Measurements from ENCODE around the gene EPHB2. TPM values are rescaled to one million over a fixed set of nuclear protein-coding genes. Genes with fewer than 3 reads are reported as not detected.

The EPHB2 gene
- total RNA-seq, 1 donor from 2014 or later: not detected

DNA sequence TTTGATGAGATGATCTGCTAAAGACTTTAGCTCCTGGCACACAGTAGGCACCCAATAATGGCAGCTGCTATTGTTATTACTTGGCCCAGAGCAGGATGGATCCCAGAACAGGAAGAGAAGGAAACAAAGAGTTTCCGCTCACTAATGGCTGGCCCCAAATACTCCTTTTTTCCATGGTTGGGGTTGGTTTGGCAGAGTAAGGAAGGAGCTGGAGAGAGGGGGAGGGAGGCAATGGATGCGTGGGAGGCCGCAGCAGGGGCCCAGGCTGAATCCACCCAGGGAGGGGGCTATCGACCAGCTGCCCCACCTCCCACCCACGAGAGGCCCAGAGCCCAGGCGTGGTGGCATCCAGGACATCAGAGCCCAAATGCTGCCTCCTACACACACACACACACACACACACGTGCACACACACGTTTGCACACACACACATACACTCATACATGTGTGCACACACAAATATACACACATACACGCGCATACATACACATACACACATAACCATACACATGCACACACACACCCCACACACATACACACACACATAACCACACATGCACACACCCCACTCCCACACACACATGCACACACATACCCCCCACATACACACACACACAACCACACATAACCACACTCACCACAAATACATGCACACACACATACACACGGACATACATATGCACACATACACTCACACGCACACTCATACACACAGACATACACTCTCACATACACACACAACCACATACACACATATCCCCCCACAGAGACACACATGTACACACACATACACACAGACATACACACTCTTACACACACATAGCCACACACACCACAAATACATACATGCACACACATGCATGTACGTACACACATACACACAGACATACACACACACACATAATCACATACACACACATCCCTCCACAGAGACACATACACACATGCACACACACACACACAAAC lies 32.4 kb upstream of the EPHB2 start:
- peaks cover 12% of the 10 kb centered on the region for H3K27me3 Mint-ChIP-seq
- intact Hi-C loops (cut with micrococcal nuclease): no loop called here

GRCh38 chr1:22680726-22681125 lies 29.9 kb upstream of the EPHB2 start:
- Mint-ChIP-seq H3K9me3 (no peaks in the 10 kb centered on the region), H3K36me3 (ENCODE audit: low read depth) (no peaks in the 10 kb centered on the region), H3K4me1 (no peaks in the 10 kb centered on the region), H3K27ac (no peak overlapping the region), H3K4me3 (no peak overlapping the region), H3K27me3 (no peaks in the 10 kb centered on the region)
- DNase-seq: no peak
- intact Hi-C loops (cut with micrococcal nuclease): no loop called here

More for the DNA sequence above, 32.4 kb upstream of the EPHB2 start:
- Mint-ChIP-seq H3K36me3 (ENCODE audit: low read depth) (no peaks in the 10 kb centered on the region), H3K4me3 (no peak overlapping the region), H3K9me3 (no peaks in the 10 kb centered on the region), H3K4me1 (no peaks in the 10 kb centered on the region), H3K27ac (no peak overlapping the region)
- no peak for DNase-seq

- Mint-ChIP-seq H3K4me1 (no peaks in the 10 kb centered on the region), H3K27me3 (no peaks in the 10 kb centered on the region), H3K36me3 (ENCODE audit: low read depth) (no peaks in the 10 kb centered on the region), H3K4me3 (no peak overlapping the region), H3K27ac (no peak overlapping the region), H3K9me3 (no peaks in the 10 kb centered on the region)
- intact Hi-C loops (cut with micrococcal nuclease): no loop called here
- DNase-seq: no peak
These were observed 28.9 kb upstream of the EPHB2 start for GRCh38 chr1:22681556-22682276.

DNA sequence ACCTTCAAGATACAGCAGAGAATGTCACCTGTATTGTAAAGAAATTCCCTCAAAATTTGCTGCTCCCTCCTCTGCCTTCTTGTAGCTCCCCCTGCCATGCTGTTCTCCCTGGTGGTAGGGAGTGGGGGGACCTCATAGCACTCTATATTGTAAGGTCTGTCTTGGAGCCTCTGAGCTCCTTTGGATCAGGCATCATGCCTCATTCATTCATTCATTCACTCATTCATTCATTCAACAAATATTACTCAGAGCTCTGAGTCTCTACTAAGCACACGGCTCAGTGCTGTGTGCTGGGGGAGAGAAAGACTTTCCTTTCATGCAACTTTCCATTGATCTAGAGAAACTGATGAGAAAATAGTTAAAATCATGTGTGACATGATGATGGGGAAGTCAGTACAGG lies 27.1 kb upstream of the EPHB2 start:
- H3K9me3 Mint-ChIP-seq: no peaks in the 10 kb centered on the region
- H3K27ac Mint-ChIP-seq: no peak overlapping the region
- no peaks in the 10 kb centered on the region for H3K27me3 Mint-ChIP-seq
- H3K36me3 Mint-ChIP-seq (ENCODE audit: low read depth): no peaks in the 10 kb centered on the region
- H3K4me1 Mint-ChIP-seq: no peaks in the 10 kb centered on the region
- no peak for DNase-seq
- intact Hi-C loops (cut with micrococcal nuclease): no loop called here
- H3K4me3 Mint-ChIP-seq: no peak overlapping the region

- intact Hi-C loops (cut with micrococcal nuclease): no loop called here
- H3K27me3 Mint-ChIP-seq: no peaks in the 10 kb centered on the region
- H3K36me3 Mint-ChIP-seq (ENCODE audit: low read depth): no peaks in the 10 kb centered on the region
- no peak overlapping the region for H3K4me3 Mint-ChIP-seq
- DNase-seq: no peak
- no peaks in the 10 kb centered on the region for H3K9me3 Mint-ChIP-seq
- H3K27ac Mint-ChIP-seq: no peak overlapping the region
- no peaks in the 10 kb centered on the region for H3K4me1 Mint-ChIP-seq
These were observed 25.0 kb upstream of the EPHB2 start for GRCh38 chr1:22685591-22686059.

DNA sequence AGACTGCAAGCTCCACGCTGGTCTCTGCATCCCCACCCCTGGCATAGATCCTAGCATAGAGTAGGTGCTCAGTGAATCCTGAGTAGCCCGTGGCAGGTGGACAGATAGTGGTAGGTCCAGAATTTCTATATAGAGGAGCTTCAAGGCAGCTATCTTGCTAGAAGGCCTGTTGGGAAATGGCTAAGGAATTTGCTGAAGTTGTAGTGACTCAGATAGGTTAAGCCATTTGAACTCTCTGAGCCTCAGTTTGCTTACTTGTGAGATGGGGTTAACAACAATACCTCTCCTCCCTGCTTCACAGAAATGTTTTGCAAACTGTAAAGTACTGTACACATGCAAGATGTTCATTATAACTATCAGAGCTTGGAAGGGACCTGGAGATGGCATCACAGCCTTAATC lies 23.4 kb upstream of the EPHB2 start:
- H3K36me3 Mint-ChIP-seq (ENCODE audit: low read depth): no peaks in the 10 kb centered on the region
- intact Hi-C loops (cut with micrococcal nuclease): no loop called here
- H3K4me1 Mint-ChIP-seq: no peaks in the 10 kb centered on the region
- H3K27ac Mint-ChIP-seq: no peak overlapping the region
- no peak overlapping the region for H3K4me3 Mint-ChIP-seq
- H3K9me3 Mint-ChIP-seq: no peaks in the 10 kb centered on the region
- no peak for DNase-seq
- peaks cover under 1% of the 10 kb centered on the region for H3K27me3 Mint-ChIP-seq

DNA sequence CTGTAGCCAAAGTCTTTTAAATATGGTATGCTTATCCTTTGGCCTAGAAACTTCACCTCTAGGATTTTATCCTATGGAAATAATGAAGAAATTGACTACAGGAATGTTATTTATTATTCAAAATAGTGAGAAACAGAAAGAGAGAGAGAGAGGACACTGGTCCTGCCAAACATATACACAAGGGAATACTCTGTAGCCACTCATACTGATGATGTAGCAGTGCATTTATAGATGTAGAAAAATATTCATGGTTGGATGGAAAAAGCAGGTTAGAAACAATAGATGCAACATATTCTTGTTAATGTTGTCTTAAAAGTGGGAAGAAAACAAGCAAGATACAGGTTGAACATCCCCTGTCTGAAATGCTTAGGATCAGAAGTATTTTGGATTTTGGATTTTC lies 22.2 kb upstream of the EPHB2 start:
- Mint-ChIP-seq H3K36me3 (ENCODE audit: low read depth) (no peaks in the 10 kb centered on the region), H3K4me3 (no peak overlapping the region), H3K4me1 (no peaks in the 10 kb centered on the region), H3K27me3 (peaks cover 4% of the 10 kb centered on the region), H3K9me3 (no peaks in the 10 kb centered on the region), H3K27ac (no peak overlapping the region)
- intact Hi-C loops (cut with micrococcal nuclease): no loop called here
- DNase-seq: no peak

DNA sequence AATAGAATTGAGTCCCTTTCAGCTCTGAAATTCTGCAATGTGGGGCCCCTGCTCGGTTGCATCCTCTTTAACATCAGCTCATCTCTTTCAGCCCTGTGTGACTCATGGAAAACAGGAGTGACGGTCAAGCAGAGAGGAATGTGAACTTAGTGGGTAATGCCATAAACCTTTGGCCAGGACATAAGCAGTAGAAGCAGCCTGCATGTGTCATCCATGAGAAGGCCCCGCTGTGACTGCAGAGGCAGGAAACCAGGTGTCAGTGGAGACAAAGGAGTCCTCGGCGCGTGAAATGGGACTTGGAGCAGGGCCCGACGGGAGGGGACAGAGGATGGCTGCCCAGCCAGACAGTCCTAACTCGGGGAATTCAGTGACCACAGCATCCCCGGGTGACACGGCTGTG lies 21.1 kb upstream of the EPHB2 start:
- Mint-ChIP-seq H3K27ac (no peak overlapping the region), H3K4me1 (no peaks in the 10 kb centered on the region), H3K4me3 (no peak overlapping the region), H3K9me3 (no peaks in the 10 kb centered on the region), H3K36me3 (ENCODE audit: low read depth) (no peaks in the 10 kb centered on the region), H3K27me3 (peaks cover 4% of the 10 kb centered on the region)
- no peak for DNase-seq
- intact Hi-C loops (cut with micrococcal nuclease): no loop called here

GRCh38 chr1:22691031-22691753 lies 19.4 kb upstream of the EPHB2 start:
- H3K36me3 Mint-ChIP-seq (ENCODE audit: low read depth): no peaks in the 10 kb centered on the region
- H3K9me3 Mint-ChIP-seq: no peaks in the 10 kb centered on the region
- intact Hi-C loops (cut with micrococcal nuclease): no loop called here
- no peak overlapping the region for H3K4me3 Mint-ChIP-seq
- DNase-seq: no peak
- no peak overlapping the region for H3K27ac Mint-ChIP-seq
- no peaks in the 10 kb centered on the region for H3K4me1 Mint-ChIP-seq
- peaks cover 4% of the 10 kb centered on the region for H3K27me3 Mint-ChIP-seq

DNA sequence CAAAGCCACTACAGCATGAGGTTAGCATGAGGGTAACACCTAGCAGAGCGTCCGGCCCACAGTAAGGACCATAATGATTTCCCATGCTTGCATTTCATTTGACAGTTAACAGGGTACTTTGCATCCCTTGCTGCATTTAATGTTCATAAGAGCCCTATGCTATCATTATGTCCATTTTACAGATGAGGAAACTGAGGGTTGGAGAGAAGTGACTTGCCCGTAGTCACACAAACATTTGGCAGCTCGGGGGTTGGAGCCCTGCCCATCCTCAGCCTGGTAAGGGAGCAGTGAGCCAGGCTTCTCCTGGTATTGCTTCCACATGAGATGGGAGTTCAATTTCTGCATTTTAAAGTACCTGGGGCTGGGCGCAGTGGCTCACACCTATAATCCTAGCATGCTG lies 16.5 kb upstream of the EPHB2 start:
- intact Hi-C loops (cut with micrococcal nuclease): no loop called here
- peaks cover 7% of the 10 kb centered on the region for H3K27me3 Mint-ChIP-seq
- H3K27ac Mint-ChIP-seq: no peak overlapping the region
- H3K9me3 Mint-ChIP-seq: no peaks in the 10 kb centered on the region
- H3K36me3 Mint-ChIP-seq (ENCODE audit: low read depth): no peaks in the 10 kb centered on the region
- no peak overlapping the region for H3K4me3 Mint-ChIP-seq
- no peak for DNase-seq
- no peaks in the 10 kb centered on the region for H3K4me1 Mint-ChIP-seq

DNA sequence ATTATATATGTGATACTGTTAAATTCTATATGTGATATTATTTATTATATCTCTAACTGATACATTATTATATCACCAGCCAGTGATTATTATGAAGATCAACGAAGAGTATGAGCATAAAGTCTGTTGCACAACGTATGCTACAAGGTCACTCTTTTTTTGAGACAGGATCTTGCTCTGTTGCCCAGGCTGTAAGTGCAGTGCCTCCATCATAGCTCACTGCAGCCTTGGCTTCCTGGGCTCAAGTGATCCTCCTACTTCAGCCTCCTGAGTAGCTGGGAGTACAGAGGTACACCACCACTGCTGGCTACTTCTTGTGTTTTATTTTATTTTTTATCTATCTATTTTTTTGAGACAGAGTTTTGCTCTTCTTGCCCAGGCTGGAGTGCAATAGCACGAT lies 14.0 kb upstream of the EPHB2 start:
- intact Hi-C loops (cut with micrococcal nuclease): no loop called here
- H3K27ac Mint-ChIP-seq: no peak overlapping the region

DNA sequence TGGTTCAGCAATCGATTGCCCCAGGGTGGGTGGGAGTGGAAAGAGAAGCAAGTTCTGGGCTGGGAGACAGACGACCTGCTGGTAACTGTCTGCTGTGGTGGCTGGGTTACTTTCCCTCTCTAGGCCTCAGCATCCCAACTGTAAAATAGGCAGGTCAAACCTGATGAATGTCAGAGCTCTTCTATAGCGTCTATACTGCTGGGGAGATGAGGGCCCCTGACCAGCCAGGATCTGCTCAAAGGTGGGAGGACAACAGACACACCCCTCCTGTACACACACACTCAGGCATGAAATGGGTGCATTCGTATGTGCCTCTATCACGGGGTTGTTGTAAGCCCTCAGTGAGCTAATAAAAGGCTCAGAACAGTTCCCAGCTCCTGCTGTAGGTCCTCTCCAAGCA lies 12.7 kb upstream of the EPHB2 start:
- Mint-ChIP-seq H3K4me1 (no peaks in the 10 kb centered on the region), H3K27ac (no peak overlapping the region), H3K27me3 (peaks cover 6% of the 10 kb centered on the region), H3K9me3 (no peaks in the 10 kb centered on the region), H3K4me3 (no peak overlapping the region), H3K36me3 (ENCODE audit: low read depth) (no peaks in the 10 kb centered on the region)
- intact Hi-C loops (cut with micrococcal nuclease): no loop called here
- no peak for DNase-seq

More for the DNA sequence above, 14.0 kb upstream of the EPHB2 start:
- Mint-ChIP-seq H3K9me3 (no peaks in the 10 kb centered on the region), H3K4me3 (no peak overlapping the region), H3K36me3 (ENCODE audit: low read depth) (no peaks in the 10 kb centered on the region), H3K4me1 (no peaks in the 10 kb centered on the region), H3K27me3 (peaks cover 8% of the 10 kb centered on the region)
- no peak for DNase-seq

- Mint-ChIP-seq H3K4me1 (no peaks in the 10 kb centered on the region), H3K36me3 (ENCODE audit: low read depth) (no peaks in the 10 kb centered on the region), H3K4me3 (no peak overlapping the region), H3K27ac (no peak overlapping the region), H3K9me3 (no peaks in the 10 kb centered on the region), H3K27me3 (peaks cover 8% of the 10 kb centered on the region)
- no peak for DNase-seq
- intact Hi-C loops (cut with micrococcal nuclease): no loop called here
These were observed 10.7 kb upstream of the EPHB2 start for GRCh38 chr1:22699681-22700520.
